ENCODE results near the gene PIM3. TPM values are rescaled to one million over a fixed set of nuclear protein-coding genes. Genes with fewer than 3 reads are reported as not detected.

Gene PIM3
- total RNA-seq, 2 experiments from 2014 or later, result 146 to 158 TPM

DNA sequence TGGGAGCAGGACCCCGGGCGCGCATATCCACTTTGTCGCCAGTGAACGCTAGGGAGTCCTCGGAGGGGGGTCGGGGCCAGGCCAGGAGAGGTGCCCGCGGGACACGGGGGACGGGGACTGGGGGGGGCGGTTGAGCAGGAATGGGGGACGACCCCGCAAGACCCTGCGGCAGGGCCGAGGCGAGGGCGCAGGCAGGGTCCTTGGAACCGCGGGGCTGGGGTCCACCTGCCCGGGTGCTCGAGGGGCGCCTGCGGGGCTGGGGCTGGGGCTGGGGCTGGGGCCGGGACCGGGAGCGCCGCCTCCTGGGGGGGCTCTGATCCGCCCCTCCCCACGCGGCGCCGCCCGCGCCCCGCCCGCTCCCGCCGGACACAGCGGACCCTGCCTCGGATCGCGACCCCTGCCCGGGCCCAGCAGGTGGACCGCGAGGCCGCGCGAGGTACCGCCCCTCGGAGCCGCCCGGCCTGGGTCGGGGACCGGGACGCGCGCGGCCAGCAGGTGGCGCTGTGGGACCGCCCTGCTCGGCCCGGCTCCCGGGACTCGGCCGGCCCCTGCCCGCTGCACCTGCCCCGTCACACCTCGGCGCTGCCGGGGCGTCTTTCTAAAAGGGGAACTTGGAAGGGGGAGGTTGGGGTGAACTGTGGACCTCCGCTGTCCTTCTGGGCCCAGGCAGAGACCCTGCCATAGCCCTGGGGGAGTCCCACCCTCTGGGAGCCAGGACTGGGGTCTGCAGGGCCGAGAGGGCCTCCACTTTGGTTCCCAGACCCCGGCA lies 31.2 kb upstream of the PIM3 start:
- DNase-seq (peak; percentile 78), ATAC-seq (peak; percentile 63)
- H3K9me3 Mint-ChIP-seq, result no peaks in the 10 kb centered on the region
- TF ChIP-seq, protein P1, sequence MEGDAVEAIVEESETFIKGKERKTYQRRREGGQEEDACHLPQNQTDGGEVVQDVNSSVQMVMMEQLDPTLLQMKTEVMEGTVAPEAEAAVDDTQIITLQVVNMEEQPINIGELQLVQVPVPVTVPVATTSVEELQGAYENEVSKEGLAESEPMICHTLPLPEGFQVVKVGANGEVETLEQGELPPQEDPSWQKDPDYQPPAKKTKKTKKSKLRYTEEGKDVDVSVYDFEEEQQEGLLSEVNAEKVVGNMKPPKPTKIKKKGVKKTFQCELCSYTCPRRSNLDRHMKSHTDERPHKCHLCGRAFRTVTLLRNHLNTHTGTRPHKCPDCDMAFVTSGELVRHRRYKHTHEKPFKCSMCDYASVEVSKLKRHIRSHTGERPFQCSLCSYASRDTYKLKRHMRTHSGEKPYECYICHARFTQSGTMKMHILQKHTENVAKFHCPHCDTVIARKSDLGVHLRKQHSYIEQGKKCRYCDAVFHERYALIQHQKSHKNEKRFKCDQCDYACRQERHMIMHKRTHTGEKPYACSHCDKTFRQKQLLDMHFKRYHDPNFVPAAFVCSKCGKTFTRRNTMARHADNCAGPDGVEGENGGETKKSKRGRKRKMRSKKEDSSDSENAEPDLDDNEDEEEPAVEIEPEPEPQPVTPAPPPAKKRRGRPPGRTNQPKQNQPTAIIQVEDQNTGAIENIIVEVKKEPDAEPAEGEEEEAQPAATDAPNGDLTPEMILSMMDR (IDR thresholded peaks at IDR 0.05), result peak; percentile 83
- H3K27ac Mint-ChIP-seq, result no peak overlapping the region
- peaks cover 19% of the 10 kb centered on the region for H3K36me3 Mint-ChIP-seq (ENCODE audit: low read depth)
- CTCF ChIA-PET, result interaction anchor here (0.6 to 2.9 kb wide), 8 partner anchors 32 to 156 kb away, joined by 3 to 43 read pairs (median 8); partner anchors contain the start of genes MLC1 and PIM3
- intact Hi-C loops (cut with micrococcal nuclease), result loop anchor here (10.0 kb wide), 1 partner anchor 165 kb away; no protein-coding TSS in a partner anchor
- H3K27me3 Mint-ChIP-seq, result no peaks in the 10 kb centered on the region
- H3K4me3 Mint-ChIP-seq, result no peak overlapping the region
- POLR2A ChIA-PET, result no interaction called here
- H3K4me1 Mint-ChIP-seq (ENCODE audit: low read depth), result peaks cover 48% of the 10 kb centered on the region

DNA sequence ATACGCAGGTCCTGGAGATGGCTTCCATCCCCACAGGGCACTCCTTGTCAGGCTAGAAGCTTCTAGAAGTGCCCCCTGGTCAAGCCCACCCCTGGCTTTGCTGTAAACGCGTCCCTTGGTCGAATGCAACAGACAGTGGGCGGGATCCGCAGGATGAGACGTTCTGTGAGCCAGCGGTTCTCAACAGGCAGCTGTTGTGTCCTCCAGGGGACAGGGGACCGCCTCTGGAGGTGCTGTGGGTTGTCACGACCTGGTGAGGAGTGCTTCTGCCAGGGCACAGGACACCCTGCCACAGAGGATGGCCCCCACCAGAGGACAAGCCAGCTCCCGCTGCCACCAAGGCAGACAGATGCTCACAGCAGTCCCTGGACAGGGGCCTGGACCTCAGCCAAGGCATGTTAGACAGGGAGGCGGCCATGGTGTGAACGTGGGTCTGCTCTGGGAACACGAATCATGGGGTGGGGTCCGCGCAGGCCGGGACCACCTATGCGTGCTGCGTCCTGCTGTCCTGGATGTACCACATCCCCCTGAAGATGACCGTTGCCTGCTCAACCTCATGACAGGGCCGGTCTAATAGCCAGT lies 30.5 kb upstream of the PIM3 start:
- Mint-ChIP-seq H3K27me3 (no peaks in the 10 kb centered on the region), H3K4me1 (ENCODE audit: low read depth) (peaks cover 44% of the 10 kb centered on the region), H3K36me3 (ENCODE audit: low read depth) (peaks cover 18% of the 10 kb centered on the region), H3K9me3 (no peaks in the 10 kb centered on the region), H3K27ac (no peak overlapping the region), H3K4me3 (no peak overlapping the region)
- ChIA-PET CTCF (interaction anchor here (0.6 to 2.9 kb wide), 15 partner anchors 8 to 162 kb away, joined by 3 to 43 read pairs (median 7); partner anchors contain the start of genes MLC1 and PIM3), POLR2A (interaction anchor here (1.1 kb wide), 1 partner anchor 98 kb away, joined by 3 read pairs; no protein-coding TSS in a partner anchor)
- intact Hi-C loops (cut with micrococcal nuclease), result loop anchor here (5.0 to 10.0 kb wide), 3 partner anchors 37 to 165 kb away; no protein-coding TSS in a partner anchor
- TF ChIP-seq, protein P1 (IDR thresholded peaks at IDR 0.05), result no peak
- ATAC-seq (no peak), DNase-seq (no peak)

DNA sequence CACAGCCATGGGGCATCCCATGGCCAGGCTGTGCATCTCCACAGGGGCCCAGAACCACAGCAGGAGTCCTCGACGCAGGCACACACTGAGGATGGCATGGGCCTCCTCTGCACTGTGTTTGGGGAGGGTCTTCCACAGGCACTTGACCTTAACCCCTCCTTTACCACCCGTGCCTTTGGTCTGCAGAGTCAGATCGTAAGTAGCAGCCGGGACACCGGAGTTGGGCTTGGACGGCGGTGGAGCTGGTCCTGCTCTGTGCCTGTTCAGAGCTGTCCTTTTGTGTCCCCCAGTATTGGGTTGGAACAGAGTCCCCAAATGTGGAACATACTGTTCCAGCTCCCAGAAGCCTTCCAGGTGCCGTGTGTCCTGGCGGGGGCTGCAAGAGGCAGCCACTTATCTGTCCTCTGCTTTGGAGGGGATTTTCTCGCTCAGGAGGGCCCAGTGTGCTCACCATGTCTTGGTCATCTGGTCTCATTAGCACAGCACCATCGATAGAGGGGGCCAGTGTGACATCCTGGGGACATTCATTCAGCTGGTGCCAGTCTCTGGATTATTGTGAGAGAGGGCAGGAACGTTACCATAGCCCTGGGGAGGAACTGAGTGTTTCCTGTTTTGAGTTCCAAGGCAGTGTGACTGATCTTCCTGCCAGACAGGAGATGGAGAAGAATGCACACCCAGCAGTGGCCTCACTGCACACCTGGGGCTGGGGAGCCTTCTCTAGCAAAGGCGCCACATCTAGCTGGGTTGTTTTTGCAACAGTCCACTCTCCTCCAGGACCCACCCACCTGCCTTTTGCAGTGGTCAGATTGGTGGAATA lies 29.8 kb upstream of the PIM3 start:
- Mint-ChIP-seq H3K4me3 (no peak overlapping the region), H3K9me3 (no peaks in the 10 kb centered on the region), H3K4me1 (ENCODE audit: low read depth) (peaks cover 37% of the 10 kb centered on the region), H3K36me3 (ENCODE audit: low read depth) (peaks cover 11% of the 10 kb centered on the region), H3K27ac (peak overlapping the region; percentile 27), H3K27me3 (no peaks in the 10 kb centered on the region)
- ChIA-PET CTCF (interaction anchor here (0.7 to 2.9 kb wide), 17 partner anchors 8 to 163 kb away, joined by 3 to 43 read pairs (median 7); partner anchors contain the start of genes MLC1 and PIM3), POLR2A (interaction anchor here (0.6 to 1.1 kb wide), 3 partner anchors 29 to 97 kb away, joined by 3 to 5 read pairs (median 3); partner anchors contain the start of gene PIM3)
- intact Hi-C loops (cut with micrococcal nuclease), result loop anchor here (1.0 to 5.0 kb wide), 3 partner anchors 36 to 99 kb away; no protein-coding TSS in a partner anchor
- TF ChIP-seq, protein P1 (IDR thresholded peaks at IDR 0.05), result peak; percentile 51
- peak; percentile 76 for DNase-seq
- peak; percentile 32 for ATAC-seq

DNA sequence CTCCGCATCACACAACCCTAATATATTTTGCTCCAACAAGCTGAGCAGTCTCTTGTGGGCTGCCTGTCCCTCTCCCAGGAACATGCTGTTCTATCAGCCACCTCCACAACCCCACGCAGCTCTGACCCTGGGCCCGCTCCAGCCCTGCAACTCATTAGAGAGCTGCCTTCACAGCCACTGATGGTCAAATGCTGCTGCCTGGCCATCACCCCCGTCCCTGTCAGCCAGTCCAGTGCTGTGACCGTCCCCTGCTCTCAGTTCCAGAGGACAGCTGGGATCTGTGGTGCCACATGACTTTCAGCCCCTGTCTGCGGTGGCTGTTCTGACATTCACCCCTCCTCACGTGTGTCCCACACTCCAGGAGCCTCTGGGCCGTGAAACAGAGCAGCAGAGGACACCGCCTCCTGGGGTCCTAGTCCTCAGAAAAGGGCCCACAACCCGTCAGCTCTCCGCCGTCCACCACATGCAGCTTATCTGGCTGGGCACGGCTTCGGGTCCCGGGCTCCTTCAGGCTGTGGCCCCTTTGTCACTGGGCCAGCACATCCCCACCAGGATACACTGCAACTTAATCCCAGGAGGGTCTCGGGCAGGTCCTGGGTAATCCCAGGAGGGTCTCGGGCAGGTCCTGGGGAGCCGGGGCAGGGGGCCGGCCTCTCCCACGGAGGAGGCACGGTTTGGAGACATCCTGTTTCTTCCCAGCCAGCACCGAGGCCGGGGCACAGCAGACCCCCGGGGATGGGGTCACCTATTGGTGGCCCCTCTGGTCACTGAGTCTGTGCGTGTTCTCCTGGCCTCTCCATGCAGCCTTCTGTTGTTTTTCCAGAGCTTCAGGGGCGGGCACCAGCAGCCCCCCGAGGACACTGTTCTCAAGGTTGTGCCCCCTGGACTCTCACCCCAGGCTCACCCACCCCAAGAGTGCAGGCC lies 27.1 kb upstream of the PIM3 start:
- CTCF ChIA-PET, result interaction anchor here (1.3 to 1.6 kb wide), 3 partner anchors 50 to 97 kb away, joined by 3 to 11 read pairs (median 3); no protein-coding TSS in a partner anchor
- no peaks in the 10 kb centered on the region for H3K27me3 Mint-ChIP-seq
- no peaks in the 10 kb centered on the region for H3K9me3 Mint-ChIP-seq
- H3K36me3 Mint-ChIP-seq (ENCODE audit: low read depth), result no peaks in the 10 kb centered on the region
- ATAC-seq (no peak), DNase-seq (no peak)
- peak overlapping the region; percentile 59 for H3K4me3 Mint-ChIP-seq
- H3K4me1 Mint-ChIP-seq (ENCODE audit: low read depth), result peaks cover 37% of the 10 kb centered on the region
- TF ChIP-seq, protein P1 (IDR thresholded peaks at IDR 0.05), result no peak
- peak overlapping the region; percentile 75 for H3K27ac Mint-ChIP-seq
- POLR2A ChIA-PET, result interaction anchor here (0.7 to 1.7 kb wide), 7 partner anchors 13 to 97 kb away, joined by 3 to 9 read pairs (median 4); no protein-coding TSS in a partner anchor
- intact Hi-C loops (cut with micrococcal nuclease), result loop anchor here (5.0 kb wide), 2 partner anchors 34 to 84 kb away; no protein-coding TSS in a partner anchor
